ACHN (cell line): ENCODE results near the gene LRRC8E.

Experiments
- DNase-seq: peaks from one replicate; pipeline ENCODE4 v3.0.0-alpha.2; 2015
- in situ Hi-C: cut with HindIII; loops from 2 replicates; pipeline ENCODE4 v1.10.0; 2017; ENCODE audit warnings: low sequenced_read_pairs, low pct_ligation_motif_present, low pct_unique_long_range_greater_than_20kb

The LRRC8E gene

GRCh38 chr19:7864690-7865074 is 23.6 kb upstream of the LRRC8E start:
- no peak for DNase-seq
- in situ Hi-C loops, result no loop called here

- in situ Hi-C loops, result no loop called here
- no peak for DNase-seq
Observed at GRCh38 chr19:7865262-7865911, 22.9 kb upstream of the LRRC8E start.

- in situ Hi-C loops, result no loop called here
- no peak for DNase-seq
Observed at GRCh38 chr19:7866399-7867091, 21.8 kb upstream of the LRRC8E start.

DNA sequence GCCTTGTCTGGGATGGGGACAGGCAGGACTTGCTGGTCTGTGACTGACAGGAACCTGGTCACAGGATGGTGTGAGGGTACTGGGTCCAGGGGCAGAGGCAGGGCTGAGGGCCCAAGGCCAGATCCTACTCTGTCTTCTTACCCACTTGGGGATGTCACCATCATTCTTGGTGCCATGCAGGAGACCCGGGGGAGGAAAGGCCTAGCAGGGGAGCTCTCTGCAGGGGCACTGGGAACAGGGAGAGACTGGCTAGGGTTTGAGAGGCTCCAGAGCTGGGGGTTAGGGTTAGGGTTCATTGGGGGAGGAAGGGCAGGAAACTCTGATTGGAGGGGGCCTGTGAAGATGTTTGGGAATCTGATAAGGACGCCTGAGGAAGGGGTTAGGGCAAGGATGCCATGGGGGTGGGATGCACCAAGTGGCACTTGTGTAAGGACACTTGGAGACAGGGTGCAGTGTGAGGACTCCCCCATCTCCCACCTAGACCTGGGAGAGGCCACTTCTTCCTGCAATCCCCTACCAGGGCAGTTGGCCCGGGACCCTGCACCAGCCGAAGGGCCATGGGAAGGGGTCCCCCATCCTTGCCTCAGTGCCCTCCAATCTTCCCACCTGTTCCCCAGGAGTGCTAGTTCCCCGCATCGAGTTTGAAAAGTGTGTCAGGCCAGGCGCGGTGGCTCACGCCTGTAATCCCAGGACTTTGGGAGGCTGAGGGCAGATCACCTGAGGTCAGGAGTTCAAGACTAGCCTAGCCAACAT is 21.0 kb upstream of the LRRC8E start:
- DNase-seq, result no peak
- in situ Hi-C loops, result no loop called here

DNA sequence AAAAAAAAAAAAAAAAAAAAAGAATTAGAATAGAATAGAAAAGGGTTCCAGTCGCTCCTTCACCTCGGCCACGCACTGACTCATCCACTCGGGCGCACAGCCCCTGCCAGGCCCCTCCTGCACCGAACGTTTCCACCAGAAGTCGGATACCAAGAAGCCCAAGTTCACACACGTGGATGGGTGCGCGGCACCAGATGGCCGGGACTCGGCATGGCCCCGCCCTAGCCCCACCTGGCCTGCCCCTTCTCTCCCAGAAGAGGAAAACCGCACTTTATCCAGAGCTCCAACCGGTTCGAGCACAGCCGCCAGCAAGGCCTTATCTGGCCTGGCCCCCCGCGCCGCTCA is 20.0 kb upstream of the LRRC8E start:
- no peak for DNase-seq
- in situ Hi-C loops, result no loop called here

GRCh38 chr19:7868671-7869452 is 19.4 kb upstream of the LRRC8E start:
- in situ Hi-C loops, result no loop called here
- DNase-seq, result peak; percentile 82

DNA sequence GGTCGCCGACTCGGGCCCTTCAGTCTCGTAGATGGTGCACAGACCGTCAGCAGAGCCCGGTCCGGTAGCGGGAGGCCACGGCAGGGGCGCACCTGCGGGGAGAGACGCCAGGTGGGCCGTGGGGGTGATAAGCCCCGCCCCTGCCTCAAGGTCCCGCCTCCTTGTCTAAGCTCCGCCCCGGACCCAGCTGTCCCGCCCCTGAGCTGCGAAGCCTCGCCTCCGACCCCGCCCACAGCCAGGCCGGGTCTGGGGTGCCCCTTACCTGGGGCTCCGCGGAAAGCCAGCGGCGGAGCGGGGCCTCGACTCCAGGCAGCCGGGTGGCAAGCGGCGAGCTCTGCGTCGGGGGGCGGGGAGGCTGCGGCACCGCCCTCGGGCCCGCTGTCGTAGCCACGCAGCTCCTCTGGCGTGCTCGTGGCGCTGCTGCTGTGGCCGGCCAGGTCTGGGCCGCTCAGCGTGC is 18.8 kb upstream of the LRRC8E start:
- in situ Hi-C loops, result no loop called here
- DNase-seq, result peak; percentile 23

- in situ Hi-C loops, result no loop called here
- peak; percentile 27 for DNase-seq
Observed at GRCh38 chr19:7869910-7870511, 18.3 kb upstream of the LRRC8E start.

GRCh38 chr19:7870571-7871436 is 17.5 kb upstream of the LRRC8E start:
- peak; percentile 73 for DNase-seq
- in situ Hi-C loops, result no loop called here

- in situ Hi-C loops, result no loop called here
- peak; percentile 90 for DNase-seq
Observed at GRCh38 chr19:7871437-7872305, 16.6 kb upstream of the LRRC8E start.

DNA sequence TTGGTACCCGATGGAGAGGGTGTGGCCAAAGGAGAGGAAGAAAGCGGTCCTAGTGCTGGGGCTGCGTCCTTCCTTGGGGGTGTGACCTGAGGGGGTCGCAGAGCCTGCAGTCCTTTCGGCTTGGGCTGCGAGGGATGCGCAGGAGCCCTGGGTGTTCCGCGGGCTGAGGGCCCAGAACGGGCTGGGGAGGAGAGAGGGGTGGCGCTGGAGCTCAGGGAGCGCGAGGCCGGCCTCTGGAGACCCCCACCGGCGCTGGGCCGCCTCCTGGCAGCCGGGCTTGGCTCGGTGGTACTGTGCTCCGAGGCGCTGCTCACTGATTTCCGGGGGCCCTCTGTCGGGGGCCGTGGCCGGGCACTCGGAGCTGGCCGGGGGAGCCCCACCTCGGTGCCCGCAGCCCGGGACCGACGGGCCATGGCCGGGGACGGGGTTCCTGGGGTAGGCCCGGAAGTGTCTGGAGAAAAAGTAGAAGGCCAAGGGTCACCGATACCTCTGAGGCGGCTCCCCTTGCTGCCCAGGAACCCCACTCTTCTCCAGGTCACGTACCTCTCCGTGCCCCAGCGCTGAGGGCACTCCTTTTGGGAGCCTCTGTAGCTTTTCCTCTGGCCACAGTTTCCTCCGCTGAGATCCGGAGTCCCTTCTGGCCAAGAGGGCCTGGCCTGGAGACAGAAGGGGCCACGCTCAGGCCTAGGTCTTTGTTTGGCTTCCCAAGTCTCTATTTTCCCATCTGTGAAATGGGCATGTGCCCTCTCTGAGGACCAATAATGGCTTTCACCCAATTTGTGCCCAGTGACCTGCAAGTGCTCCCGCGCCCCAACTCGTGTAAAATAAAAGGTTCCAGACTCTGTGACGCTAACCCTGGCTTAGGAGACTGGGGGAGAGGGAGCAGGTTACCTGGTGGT is 15.8 kb upstream of the LRRC8E start:
- in situ Hi-C loops, result no loop called here

DNA sequence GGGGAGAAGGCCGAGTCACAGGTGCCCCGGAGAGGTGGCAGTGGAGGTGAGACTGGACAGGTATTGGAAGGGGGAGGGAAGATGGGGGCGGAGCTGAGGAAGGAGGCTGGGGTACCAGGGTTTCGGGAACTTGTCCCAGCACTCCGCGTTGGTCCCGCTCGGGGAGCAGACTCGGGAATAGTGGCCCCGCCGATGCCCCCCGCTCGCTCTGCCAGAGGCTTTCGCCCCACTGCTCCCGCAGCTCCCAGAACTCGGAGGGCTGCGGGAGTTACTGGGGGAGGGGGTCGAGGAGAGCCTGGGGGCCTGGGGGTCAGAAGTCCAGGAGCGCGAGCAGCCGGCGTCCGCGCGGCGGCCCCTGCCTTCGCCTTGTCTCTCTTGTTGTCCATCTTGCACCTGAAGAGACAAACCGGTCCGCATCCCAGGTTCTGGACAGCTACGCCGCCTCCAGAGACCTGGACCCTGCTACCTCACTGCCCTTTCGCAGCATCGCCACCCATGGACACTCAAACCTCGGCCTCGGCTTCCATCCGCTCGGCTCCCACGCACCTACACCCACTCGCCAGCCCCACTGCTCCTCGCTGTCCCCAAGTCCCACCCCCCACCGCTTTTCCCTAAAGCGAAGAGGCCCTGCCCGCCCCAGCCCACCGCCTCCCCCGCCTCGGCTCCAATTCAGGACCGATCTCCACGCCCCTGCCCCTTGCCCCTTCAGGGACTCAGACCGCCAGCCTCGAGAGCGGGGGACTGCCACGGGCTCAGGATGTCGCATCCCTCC is 14.8 kb upstream of the LRRC8E start:
- in situ Hi-C loops, result no loop called here
- no peak for DNase-seq

More for the DNA sequence above, 15.8 kb upstream of the LRRC8E start:
- no peak for DNase-seq

DNA sequence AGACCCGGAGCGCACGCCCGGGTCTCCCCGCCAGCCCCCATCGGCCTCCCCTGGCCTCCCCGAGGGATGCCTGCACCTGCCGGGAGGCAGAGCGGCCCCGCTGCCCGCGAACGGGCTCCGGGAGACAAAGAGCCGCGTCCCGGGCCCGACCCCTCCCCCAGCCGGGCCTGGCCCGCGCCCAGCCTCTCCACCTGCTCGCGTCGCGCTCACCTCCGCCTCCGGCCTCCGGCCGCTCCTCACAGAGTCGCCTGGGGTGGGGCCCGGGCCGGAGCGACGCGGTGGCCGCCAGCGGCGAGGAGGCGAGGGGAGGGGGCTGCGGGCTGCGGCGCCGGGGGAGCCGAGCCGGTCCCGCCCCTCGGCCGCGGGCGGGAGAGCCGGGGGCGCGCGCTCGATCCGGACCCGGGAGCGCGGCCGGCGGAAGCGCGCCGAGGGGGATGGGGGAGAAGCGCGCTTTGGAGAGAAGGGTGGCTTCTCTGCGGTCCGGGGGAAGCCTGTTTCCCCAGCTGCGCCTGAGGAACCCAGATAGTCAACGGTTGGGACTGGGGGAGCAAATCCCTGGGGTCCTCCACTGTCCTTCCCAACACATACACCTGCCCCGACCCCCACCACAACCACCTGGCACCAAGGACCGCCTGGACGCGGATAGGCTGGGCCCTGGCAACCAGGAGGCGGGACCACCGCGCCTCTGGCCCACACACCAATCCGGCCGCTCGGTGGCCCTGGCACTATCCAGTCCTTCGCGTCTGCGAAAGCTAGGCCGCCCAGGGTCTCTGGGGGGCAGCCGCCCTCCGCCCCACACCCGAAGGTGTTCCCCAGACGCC is 14.0 kb upstream of the LRRC8E start, which contains the start of gene PRR36:
PRR36 (minus strand) TSS at position 315 of the 821 bp plus-strand sequence. CDS start 701 bp downstream, outside the sequence.
- peak; percentile 67 for DNase-seq
- in situ Hi-C loops, result no loop called here

DNA sequence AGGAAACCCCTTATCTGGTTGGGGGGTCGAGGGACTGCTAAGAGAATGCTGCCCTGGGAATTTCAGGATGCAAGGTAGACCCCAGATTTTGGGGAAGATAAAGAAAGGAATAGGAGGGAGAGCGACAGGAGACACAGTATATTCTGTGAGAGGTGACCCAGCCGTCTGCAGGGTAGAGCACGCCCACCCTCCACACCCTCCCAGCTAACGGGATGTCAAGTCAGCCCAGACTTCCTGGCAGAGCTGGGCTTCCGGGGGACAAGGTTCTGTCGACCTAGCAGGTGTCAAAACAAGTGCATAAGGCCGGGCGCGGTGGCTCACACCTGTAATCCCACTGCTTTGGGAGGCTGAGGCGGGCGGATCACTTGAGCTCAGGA is 13.4 kb upstream of the LRRC8E start:
- in situ Hi-C loops, result no loop called here
- DNase-seq, result no peak
